ENCODE results near the gene MLN.

GRCh38 chr6:33770833-33771145 is 33.0 kb downstream of the MLN start:
- TF ChIP-seq, protein P1, sequence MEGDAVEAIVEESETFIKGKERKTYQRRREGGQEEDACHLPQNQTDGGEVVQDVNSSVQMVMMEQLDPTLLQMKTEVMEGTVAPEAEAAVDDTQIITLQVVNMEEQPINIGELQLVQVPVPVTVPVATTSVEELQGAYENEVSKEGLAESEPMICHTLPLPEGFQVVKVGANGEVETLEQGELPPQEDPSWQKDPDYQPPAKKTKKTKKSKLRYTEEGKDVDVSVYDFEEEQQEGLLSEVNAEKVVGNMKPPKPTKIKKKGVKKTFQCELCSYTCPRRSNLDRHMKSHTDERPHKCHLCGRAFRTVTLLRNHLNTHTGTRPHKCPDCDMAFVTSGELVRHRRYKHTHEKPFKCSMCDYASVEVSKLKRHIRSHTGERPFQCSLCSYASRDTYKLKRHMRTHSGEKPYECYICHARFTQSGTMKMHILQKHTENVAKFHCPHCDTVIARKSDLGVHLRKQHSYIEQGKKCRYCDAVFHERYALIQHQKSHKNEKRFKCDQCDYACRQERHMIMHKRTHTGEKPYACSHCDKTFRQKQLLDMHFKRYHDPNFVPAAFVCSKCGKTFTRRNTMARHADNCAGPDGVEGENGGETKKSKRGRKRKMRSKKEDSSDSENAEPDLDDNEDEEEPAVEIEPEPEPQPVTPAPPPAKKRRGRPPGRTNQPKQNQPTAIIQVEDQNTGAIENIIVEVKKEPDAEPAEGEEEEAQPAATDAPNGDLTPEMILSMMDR (IDR thresholded peaks at IDR 0.05): no peak
- TF ChIP-seq POLR2A (IDR thresholded peaks at IDR 0.05) (no peak), POLR2AphosphoS5 (IDR thresholded peaks at IDR 0.05) (no peak), EP300 (IDR thresholded peaks at IDR 0.05) (no peak)

All from suprapubic skin (tissue), 4 donors.